LNCAP (cell line): ENCODE data around the gene MSI1.

ENCODE experiments used
- CTCF ChIP-seq: fragments of 450-650 bp; IDR thresholded peaks from 2 replicates; pipeline ENCODE4 v1.5.1; 2017; ENCODE audit warnings: mild to moderate bottlenecking

MSI1 gene

GRCh38 chr12:120368789-120369602 is at the start of gene MSI1:
Gene MSI1, minus strand, starts transcription at chr12:120369164. Its CDS starts 73 bp downstream, at chr12:120369091.
- no peak for TF ChIP-seq CTCF

- no peak for TF ChIP-seq CTCF
These were observed 49.1 kb upstream of the MSI1 start for GRCh38 chr12:120417917-120418580.

GRCh38 chr12:120416490-120417216 is 47.7 kb upstream of the MSI1 start:
- no peak for TF ChIP-seq CTCF

- no peak for TF ChIP-seq CTCF
These were observed 45.1 kb upstream of the MSI1 start for GRCh38 chr12:120413901-120414695.

GRCh38 chr12:120412421-120412820 is 43.5 kb upstream of the MSI1 start:
- TF ChIP-seq CTCF = no peak

- TF ChIP-seq CTCF = no peak
These were observed 39.8 kb upstream of the MSI1 start for GRCh38 chr12:120408771-120409170.

GRCh38 chr12:120406553-120406952 is 37.6 kb upstream of the MSI1 start:
- TF ChIP-seq CTCF = no peak
